ENCODE results near the gene NFIB. TPM values are rescaled to one million over a fixed set of nuclear protein-coding genes. Genes with fewer than 3 reads are reported as not detected.

The NFIB gene
- total and polyA plus RNA-seq, 2 of the 13 experiments (the other 11 are each of a cell fraction or from before 2014, with no cell fraction given), result 0.98 to 4.6 TPM

- in situ Hi-C loops (cut with HindIII; ENCODE audit: extremely low pct_ligation_motif_present, low pct_unique_long_range_greater_than_20kb) (no loop called here), intact Hi-C loops (cut with micrococcal nuclease; ENCODE audit: unreplicated experiment) (no loop called here)
- 60% methylated on average over 4 of the region's 4 CpGs for WGBS (ENCODE audit: low lambda C conversion rate)
- Histone ChIP-seq H2AFZ (ENCODE audit: low read length) (no peak overlapping the region), H4K20me1 (ENCODE audit: insufficient read depth, low read length) (no peaks in the 10 kb centered on the region), H3K79me2 (ENCODE audit: insufficient read depth, low read length) (no peaks in the 10 kb centered on the region), H3K27ac (ENCODE audit: extremely low read length, insufficient read depth, low read length) (no peak overlapping the region), H3K4me3 (replicated peaks in 1 of 3; ENCODE audit: insufficient read depth in 1 of 3, low read depth in 2 of 3, low read length in 3 of 3) (no peak overlapping the region), H3K4me2 (ENCODE audit: low read depth, low read length) (no peak overlapping the region), H3K9me3 (ENCODE audit: low read length) (no peaks in the 10 kb centered on the region), H3K4me1 (ENCODE audit: insufficient read depth, low read length) (no peaks in the 10 kb centered on the region), H3K9ac (ENCODE audit: insufficient read depth, low read depth, low read length) (no peak overlapping the region), H3K36me3 (replicated peaks in 1 of 2; ENCODE audit: control insufficient read depth in 1 of 2, insufficient read depth in 2 of 2, low read length in 2 of 2) (no peaks in the 10 kb centered on the region), H3K27me3 (ENCODE audit: control insufficient read depth in 1 of 2, insufficient read depth in 2 of 2, low read length in 2 of 2) (no peaks in the 10 kb centered on the region; a peak in 1 of 5 replicates)
- no peak for FAIRE-seq
- ChIA-PET POLR2A (no interaction called here), CTCF (ENCODE audit: low intra/inter-chr PET ratio, low total read pairs) (no interaction called here)
- DNase-seq (ENCODE audit: low spot score), result no peak
- no peak for ATAC-seq
- BruUV-seq (replicated peaks), result no TSS peak
- TF ChIP-seq ZNF329 (CRISPR knock-in tag; IDR thresholded peaks at IDR 0.05; ENCODE audit: low read depth) (no peak), ZSCAN29 (CRISPR knock-in tag; conservative IDR thresholded peaks at IDR 0.05) (no peak), MAFK (conservative IDR thresholded peaks at IDR 0.05 in 1 of 2, IDR thresholded peaks at IDR 0.05 in 1 of 2; ENCODE audit: low read length in 2 of 2) (no peak), ZNF513 (CRISPR knock-in tag; conservative IDR thresholded peaks at IDR 0.05) (no peak)
Observed at GRCh38 chr9:14260101-14260500, 53.8 kb downstream of the NFIB start.

- Histone ChIP-seq H3K4me3 (replicated peaks in 1 of 3; ENCODE audit: insufficient read depth in 1 of 3, low read depth in 2 of 3, low read length in 3 of 3) (no peak overlapping the region), H3K27me3 (ENCODE audit: control insufficient read depth in 1 of 2, insufficient read depth in 2 of 2, low read length in 2 of 2) (no peaks in the 10 kb centered on the region; a peak in 1 of 5 replicates), H3K27ac (ENCODE audit: extremely low read length, insufficient read depth, low read length) (no peak overlapping the region), H3K4me1 (ENCODE audit: insufficient read depth, low read length) (no peaks in the 10 kb centered on the region), H3K36me3 (replicated peaks in 1 of 2; ENCODE audit: control insufficient read depth in 1 of 2, insufficient read depth in 2 of 2, low read length in 2 of 2) (no peaks in the 10 kb centered on the region), H2AFZ (ENCODE audit: low read length) (no peak overlapping the region), H3K9me3 (ENCODE audit: low read length) (no peaks in the 10 kb centered on the region), H4K20me1 (ENCODE audit: insufficient read depth, low read length) (no peaks in the 10 kb centered on the region), H3K79me2 (ENCODE audit: insufficient read depth, low read length) (no peaks in the 10 kb centered on the region), H3K4me2 (ENCODE audit: low read depth, low read length) (no peak overlapping the region), H3K9ac (ENCODE audit: insufficient read depth, low read depth, low read length) (no peak overlapping the region)
- ChIA-PET CTCF (ENCODE audit: low intra/inter-chr PET ratio, low total read pairs) (no interaction called here), POLR2A (no interaction called here)
- intact Hi-C loops (cut with micrococcal nuclease; ENCODE audit: unreplicated experiment) (no loop called here), in situ Hi-C loops (cut with HindIII; ENCODE audit: extremely low pct_ligation_motif_present, low pct_unique_long_range_greater_than_20kb) (no loop called here)
- BruUV-seq (replicated peaks), result no TSS peak
- FAIRE-seq (no peak), DNase-seq (ENCODE audit: low spot score) (no peak), ATAC-seq (no peak)
- 60% methylated on average over 4 of the region's 4 CpGs for WGBS (ENCODE audit: low lambda C conversion rate)
- TF ChIP-seq CCAR2 (optimal IDR thresholded peaks at IDR 0.05; ENCODE audit: low read depth, low read length) (no peak), PHF5A (CRISPR knock-in tag; IDR thresholded peaks at IDR 0.05; ENCODE audit: low read depth, unreplicated experiment) (no peak), PATZ1 (CRISPR knock-in tag; IDR thresholded peaks at IDR 0.05) (no peak), ETV6 (CRISPR knock-in tag; conservative IDR thresholded peaks at IDR 0.05) (no peak), IRX3 (CRISPR knock-in tag; IDR thresholded peaks at IDR 0.05; ENCODE audit: borderline replicate concordance, low read depth) (no peak), MAX (IDR thresholded peaks at IDR 0.05) (no peak), TFE3 (CRISPR knock-in tag; IDR thresholded peaks at IDR 0.05) (no peak), SOX13 (IDR thresholded peaks at IDR 0.05) (no peak), SOX13 (CRISPR knock-in tag; conservative IDR thresholded peaks at IDR 0.05 in 1 of 2, IDR thresholded peaks at IDR 0.05 in 1 of 2) (no peak), ZNF460 (CRISPR knock-in tag; IDR thresholded peaks at IDR 0.05; ENCODE audit: borderline replicate concordance) (no peak)
Observed at GRCh38 chr9:14258660-14259239, 55.2 kb downstream of the NFIB start.

Data from HepG2 (cell line).